NCI-H526 treated with DMSO at 0.1 percent for 48 hours (cell line): Measurements from ENCODE around the gene FRMPD2.
"Not testable (repeated sequence)": the region's sequence is repeated elsewhere in the genome, so short reads cannot be mapped to it uniquely, and the experiment has no call there.

Source experiments
- DNase-seq: peaks from one replicate; lab custom pipeline; 2025; lab: John Stamatoyannopoulos, UW

The FRMPD2 gene

DNA sequence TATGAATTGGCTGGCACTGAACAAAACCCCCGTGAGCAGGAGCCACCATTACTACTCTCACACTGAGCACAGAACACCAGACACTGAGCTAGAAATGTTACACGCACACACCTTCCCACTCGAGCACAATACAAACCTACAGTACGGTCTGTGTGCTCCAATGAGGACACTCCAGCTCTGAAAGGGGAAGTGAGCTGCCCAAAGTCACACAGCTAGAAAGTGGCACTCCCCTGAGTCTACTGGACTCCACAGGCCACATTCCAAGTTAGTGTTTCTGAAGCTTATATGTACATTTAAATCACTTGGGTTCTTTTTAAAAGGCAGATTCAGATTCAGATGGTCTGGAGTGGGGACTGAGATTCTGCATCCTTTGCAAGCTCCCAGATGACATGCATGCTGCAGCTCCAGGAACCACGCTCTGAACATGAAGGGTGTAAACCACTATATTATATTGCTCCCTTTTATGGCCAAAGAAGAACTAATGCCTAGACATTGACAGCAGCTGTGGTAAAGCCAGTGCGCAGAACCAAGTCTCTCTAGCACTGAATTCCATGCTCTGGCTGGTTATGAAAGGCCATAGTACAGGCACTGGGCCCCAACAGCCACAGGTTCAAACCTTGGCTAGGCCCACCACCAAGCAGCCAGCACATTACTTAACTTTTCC, 77.1 kb downstream of the FRMPD2 start:
- no peak for DNase-seq

DNA sequence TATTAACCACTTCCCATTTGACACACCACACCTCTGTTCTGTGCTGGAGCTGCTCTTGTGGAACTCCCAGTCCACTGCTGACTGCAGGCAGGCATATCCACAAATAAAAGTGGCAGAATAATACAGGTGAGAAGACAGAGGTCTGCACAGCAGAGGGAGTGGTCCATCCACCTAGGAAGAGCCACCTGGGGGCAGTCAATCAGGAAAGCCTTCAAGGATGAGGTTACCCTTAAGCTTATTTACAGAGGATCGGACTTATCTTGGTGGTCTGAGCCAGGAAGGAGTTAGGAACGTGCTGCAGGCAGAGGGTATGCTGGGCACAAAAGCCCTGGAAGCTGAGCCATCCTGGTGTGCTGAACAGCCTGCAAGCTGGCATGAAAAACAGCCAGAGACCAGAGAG, 78.7 kb downstream of the FRMPD2 start:
- no peak for DNase-seq

- no peak for DNase-seq
Measured at GRCh38 chr10:48194830-48195229, 79.7 kb downstream of the FRMPD2 start.

DNA sequence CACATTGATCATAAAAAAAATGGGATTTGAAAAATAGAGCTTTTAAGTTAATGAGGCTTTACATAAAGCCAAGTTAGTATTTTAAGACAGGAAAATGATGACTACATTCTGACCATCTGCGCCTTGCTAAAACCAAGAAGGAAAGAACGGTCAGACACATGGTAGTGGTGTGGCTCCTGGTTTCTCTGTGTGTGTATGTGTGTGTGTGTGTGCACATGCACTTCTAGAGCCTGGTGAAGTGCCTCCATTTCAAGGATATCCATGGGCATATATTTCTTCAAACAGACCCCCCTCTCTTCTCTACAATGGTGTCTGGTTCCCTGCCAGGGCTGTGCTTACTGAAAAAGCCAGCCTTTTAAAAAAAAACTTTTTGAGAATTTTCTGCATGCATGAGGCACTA, 80.9 kb downstream of the FRMPD2 start:
- no peak for DNase-seq

- DNase-seq = no peak
Measured at GRCh38 chr10:48192881-48193450, 81.5 kb downstream of the FRMPD2 start.

GRCh38 chr10:48187713-48188485, 86.6 kb downstream of the FRMPD2 start:
- DNase-seq = no peak

- DNase-seq = no peak
Measured at GRCh38 chr10:48187126-48187525, 87.4 kb downstream of the FRMPD2 start.

DNA sequence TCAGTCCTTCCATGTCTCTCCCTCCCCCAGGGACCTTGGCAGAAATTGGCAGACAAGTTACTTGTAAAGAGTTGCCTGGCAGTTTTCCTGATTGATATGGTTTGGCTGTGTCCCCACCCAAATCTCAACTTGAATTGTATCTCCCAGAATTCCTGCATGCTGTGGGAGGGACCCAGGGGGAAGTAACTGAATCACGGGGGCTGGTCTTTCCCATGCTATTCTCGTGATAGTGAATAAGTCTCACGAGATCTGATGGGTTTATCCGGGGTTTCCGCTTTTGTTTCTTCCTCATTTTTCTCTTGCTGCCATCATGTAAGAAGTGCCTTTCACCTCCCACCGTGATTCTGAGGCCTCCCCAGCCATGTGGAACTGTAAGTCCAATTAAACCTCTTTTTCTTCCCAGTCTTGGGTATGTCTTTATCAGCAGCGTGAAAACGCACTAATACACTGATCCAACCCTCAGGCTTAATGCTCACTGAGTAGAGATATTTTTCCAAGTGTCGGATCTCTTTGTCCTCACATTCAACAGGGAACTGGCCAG, 88.2 kb downstream of the FRMPD2 start:
- DNase-seq = not testable (repeated sequence)

GRCh38 chr10:48184224-48184623, 90.3 kb downstream of the FRMPD2 start:
- DNase-seq = no peak

DNA sequence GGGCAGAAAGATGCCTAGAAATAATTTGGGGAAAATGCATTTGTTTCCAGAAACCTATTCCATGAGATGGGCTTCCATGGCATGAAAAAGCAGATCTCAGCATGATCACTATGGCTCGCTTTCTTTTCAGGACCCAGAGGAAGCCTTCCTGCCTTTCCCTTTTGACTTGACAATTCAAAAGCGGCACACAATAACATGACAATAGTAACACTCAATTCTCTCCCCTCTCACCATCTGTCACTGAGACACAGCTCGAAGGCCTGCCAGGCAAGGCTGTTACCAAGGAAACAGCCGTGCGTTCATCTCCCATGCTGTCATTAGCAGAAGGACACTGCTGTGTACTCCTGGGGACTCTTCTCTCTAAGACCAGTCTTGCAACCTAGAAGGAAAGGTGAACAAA, 101.8 kb downstream of the FRMPD2 start:
- DNase-seq = not testable (repeated sequence)

DNA sequence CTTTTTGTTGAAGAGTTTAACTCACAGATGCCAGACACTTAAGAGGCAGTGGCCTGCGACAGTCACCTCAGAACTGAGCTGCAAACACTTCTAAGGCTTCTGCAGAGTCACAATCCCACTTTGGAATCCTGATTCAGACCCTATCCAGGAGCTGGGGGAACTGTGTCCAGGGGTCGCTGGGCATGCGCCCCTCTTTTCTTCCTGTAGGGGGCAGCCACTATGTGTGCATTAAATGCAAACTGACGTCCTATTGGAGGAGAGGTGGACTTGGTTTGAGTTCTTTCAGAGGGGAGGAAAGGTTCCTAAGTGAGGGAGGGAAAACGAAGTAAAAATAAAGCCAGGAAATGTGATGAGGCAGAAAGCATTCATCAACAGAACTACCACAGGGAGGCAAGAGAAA, 113.8 kb downstream of the FRMPD2 start:
- DNase-seq = not testable (repeated sequence)

DNA sequence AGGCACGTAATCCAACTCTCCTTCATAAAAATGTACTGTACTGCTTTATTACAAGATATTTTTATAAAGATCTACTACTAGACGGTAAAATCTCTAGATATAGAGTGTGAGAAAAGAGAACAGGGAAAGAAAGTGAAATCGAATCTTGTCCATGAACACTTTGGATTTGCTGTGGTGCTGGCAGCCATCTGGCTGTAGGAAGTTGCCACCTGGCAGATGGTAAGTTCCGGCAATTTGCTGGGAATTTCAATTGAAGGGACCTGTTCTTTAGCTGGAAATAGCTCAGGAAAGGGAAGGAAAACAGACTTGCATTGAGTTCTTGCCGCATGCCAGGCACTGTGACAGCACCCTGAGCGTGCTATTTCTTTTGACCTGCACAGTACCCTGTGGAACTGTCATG, 114.3 kb downstream of the FRMPD2 start:
- DNase-seq = not testable (repeated sequence)

DNA sequence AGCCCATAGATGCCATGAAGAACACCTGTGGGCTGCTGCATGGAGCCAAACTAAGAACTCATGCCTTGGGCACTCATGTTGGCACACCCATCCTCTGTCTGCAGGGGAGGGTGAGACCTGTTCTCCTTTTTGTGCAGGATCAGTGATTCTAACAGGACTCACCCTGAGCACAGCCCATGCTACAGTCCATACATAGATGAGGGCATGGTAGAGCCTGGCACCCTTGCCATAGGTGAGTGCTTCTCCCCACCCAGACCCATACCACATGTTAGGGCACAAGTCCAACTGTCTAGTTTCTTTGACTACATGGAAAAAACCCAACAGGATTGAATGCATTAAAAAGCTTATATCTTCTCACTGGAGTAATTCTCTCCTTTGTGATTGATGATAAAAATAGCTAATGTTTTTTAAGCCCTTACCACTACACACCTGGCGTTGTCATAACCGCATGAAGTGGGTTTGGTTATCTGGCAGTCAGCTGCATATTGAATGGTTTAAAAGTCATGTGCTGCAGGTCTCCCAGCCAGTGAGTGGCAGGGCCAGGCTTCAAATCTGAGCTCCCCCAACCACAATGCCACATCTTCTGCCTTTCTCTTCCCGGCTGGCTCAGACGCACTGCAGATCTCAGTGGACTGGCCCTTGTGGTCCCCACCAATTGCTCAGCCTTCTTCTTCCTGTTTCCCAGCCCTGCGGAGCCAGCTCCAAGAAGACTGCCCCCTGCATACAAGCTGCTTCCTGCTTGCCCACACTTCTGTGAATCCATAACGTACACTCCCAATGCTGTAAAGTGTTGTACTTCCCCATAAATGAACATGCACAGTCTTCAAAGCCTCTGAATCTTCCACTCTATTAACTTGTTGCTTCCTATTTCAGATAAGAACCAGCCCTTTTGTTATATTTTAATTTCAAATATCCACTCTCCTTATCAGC, 120.0 kb downstream of the FRMPD2 start:
- DNase-seq = not testable (repeated sequence)

GRCh38 chr10:48147643-48148042, 126.9 kb downstream of the FRMPD2 start:
- DNase-seq = not testable (repeated sequence)

GRCh38 chr10:48143721-48144642, 130.5 kb downstream of the FRMPD2 start:
- not testable (repeated sequence) for DNase-seq

GRCh38 chr10:48140949-48141348, 133.5 kb downstream of the FRMPD2 start:
- DNase-seq = not testable (repeated sequence)

DNA sequence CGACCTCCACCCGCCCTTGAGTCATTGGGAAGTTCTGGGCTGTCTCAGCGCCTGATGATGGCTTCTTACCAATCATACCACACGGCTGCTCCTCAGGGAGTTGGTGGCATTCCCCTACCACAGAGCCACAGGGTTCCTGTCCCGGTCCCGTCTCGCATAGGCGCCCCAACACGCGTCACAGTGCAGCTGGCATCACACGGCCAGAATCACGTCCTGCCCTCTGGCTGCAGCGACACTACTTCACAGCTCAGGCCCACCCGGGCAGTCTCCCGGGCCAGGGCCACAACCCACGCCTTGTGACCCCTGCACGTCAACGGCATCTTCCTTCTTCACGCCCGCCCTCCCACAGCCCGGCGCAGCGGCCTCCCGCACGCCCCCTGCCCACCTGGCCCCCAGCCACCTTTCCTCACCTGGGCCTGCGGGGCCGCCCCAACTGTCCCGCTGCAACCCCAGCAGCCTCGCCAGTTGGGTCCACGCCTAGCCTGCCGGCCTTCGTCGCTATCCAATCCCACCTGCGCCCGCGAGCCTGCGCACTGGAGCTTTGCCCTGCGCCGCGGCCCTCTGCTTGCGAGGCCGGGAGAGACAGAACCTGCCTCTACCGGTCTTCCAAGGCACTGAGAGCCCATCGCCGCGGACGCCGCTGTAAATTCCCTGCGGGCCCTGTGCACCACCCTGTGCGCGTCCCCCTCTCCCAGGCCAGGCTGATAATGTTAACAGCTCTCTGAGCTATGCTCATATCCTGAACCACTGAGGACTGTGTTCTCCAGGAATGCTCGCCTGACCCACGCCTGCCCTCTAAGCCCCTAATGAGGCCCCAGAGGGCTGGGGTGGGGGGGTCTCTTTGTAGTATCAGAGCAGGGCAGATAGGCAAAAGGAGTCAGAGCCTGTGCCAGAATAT, 134.3 kb downstream of the FRMPD2 start:
- DNase-seq = not testable (repeated sequence)

GRCh38 chr10:48128954-48129353, 145.5 kb downstream of the FRMPD2 start:
- DNase-seq = not testable (repeated sequence)

DNA sequence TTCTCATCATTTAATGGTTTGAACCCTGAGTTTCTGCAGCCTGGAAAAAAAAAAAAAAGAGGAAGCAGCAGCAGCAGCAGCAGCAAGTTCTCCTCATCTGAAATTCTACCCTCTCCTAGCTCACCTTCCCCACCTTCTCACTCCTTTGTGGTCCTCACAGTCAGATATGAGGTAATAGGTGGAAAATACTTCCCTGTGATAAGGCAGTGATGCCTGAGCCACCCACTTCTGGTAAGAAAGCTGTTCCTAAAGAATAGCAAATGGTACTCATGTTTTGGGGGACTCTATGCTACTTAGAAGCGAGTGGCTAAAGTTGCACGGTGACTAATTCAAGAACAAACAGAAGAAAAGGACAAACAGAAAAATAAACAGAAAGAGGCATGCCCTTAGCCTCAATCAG, 148.2 kb downstream of the FRMPD2 start:
- not testable (repeated sequence) for DNase-seq

DNA sequence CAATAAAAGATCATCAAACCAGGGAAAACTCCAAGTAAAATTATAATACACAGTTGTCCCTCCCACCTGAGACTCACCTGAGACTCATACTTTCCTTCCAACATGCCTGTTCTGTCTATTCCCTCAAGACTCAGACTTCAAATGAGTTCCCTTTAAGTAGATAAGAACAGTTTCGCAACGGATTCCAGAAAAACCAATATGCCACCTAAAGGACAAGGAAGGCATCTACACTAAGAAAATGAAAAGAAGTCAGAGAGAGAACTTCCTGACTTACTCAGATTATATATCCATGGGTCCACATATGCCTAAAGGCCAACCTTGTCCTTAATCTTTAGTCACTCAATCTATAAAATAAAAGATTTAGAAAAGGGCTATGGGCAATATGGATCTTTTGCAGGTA, 148.9 kb downstream of the FRMPD2 start:
- not testable (repeated sequence) for DNase-seq
